ENCODE measurements around the gene RTF2.
"Not testable (repeated sequence)": the region's sequence is repeated elsewhere in the genome, so short reads cannot be mapped to it uniquely, and the experiment has no call there.

The RTF2 gene

GRCh38 chr20:56554869-56555268 lies 86.4 kb downstream of the RTF2 start:
- no peak for DNase-seq

- no peak for DNase-seq
Measured at GRCh38 chr20:56558968-56559367, 90.5 kb downstream of the RTF2 start.

- DNase-seq: not testable (repeated sequence)
Measured at GRCh38 chr20:56564526-56564925, 96.1 kb downstream of the RTF2 start.

- DNase-seq: no peak
Measured at GRCh38 chr20:56565511-56565910, 97.1 kb downstream of the RTF2 start.

GRCh38 chr20:56566621-56567020 lies 98.2 kb downstream of the RTF2 start:
- no peak for DNase-seq
